ENCODE results near the gene PPP2R5C. TPM values are rescaled to one million over a fixed set of nuclear protein-coding genes. Genes with fewer than 3 reads are reported as not detected.

The PPP2R5C gene
- total and polyA plus RNA-seq, 4 experiments from 2014 or later = 273 to 620 (median 431) TPM

DNA sequence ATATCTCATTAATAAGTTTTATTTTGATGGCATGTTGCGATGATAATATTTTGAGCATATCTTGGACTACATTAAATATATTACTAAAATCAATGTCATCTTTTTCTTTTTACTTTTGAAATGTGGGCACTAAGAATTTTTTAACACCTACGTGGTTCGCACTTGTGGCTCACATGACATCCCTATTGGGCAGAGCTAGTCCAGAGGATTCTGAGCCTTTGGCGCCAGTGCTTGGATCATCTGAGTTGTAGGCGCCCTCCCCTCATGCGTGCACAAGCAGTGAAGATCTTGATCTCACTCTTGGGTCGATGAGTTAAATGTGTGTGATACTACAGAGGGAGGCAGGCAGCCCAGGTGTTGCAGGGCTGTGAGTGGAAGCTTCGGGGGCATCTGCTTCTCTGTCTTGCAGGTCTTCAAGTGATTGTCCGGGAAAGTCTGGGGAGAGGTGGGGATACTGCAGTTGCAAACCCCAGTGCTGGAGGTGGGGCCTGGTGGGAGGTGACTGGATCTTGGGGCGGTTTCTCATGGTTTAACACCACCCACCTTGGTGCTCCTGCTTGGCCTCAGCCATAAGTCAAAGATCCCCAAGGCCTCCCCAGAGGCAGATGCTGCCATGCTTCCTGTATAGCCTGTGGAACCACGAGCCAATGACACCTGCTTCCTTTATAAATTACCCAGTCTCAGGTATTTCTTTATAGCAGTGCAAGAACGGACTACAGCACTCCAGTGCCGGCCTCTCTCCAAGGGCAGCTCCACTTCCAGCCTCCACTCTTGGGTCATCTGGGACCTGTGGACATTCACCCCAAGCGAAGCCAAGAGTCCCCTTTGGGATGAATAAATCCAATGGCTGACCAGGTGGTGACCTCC lies 46.1 kb upstream of the PPP2R5C start:
- Histone ChIP-seq H3K27ac (ENCODE audit: low read depth, low read length) (no peak overlapping the region), H3K27me3 (ENCODE audit: insufficient read depth, low read length) (no peaks in the 10 kb centered on the region), H3K36me3 (ENCODE audit: insufficient read depth, low read length) (no peaks in the 10 kb centered on the region), H3K4me3 (ENCODE audit: low read length in 2 of 2) (no peak overlapping the region), H3K9me3 (ENCODE audit: control insufficient read depth in 1 of 2, low read length in 2 of 2) (peaks cover 0 to 4% of the 10 kb centered on the region in 2 donors), H3K4me1 (ENCODE audit: insufficient read depth, low read length) (peaks cover 54% of the 10 kb centered on the region)
- no peak for DNase-seq
- intact Hi-C loops (cut with micrococcal nuclease) = no loop called here
- POLR2A ChIA-PET (ENCODE audit: partially characterized antibody) = interaction anchor here (1.1 to 2.1 kb wide), 2 partner anchors 48 to 104 kb away, joined by 3 to 4 read pairs; no protein-coding TSS in a partner anchor
- no peaks in the 10 kb centered on the region for H3K27me3 Mint-ChIP-seq
- peaks cover 26 to 56% (median 40%) of the 10 kb centered on the region in 4 donors for H3K4me1 Mint-ChIP-seq
- H3K27ac Mint-ChIP-seq = peak overlapping the region in 2 of 7 donors; percentile 58 to 62
- H3K4me3 Mint-ChIP-seq = no peak overlapping the region
- no peaks in the 10 kb centered on the region for H3K36me3 Mint-ChIP-seq
- no peaks in the 10 kb centered on the region for H3K9me3 Mint-ChIP-seq
- CTCF ChIA-PET (ENCODE audit: partially characterized antibody) = no interaction called here

DNA sequence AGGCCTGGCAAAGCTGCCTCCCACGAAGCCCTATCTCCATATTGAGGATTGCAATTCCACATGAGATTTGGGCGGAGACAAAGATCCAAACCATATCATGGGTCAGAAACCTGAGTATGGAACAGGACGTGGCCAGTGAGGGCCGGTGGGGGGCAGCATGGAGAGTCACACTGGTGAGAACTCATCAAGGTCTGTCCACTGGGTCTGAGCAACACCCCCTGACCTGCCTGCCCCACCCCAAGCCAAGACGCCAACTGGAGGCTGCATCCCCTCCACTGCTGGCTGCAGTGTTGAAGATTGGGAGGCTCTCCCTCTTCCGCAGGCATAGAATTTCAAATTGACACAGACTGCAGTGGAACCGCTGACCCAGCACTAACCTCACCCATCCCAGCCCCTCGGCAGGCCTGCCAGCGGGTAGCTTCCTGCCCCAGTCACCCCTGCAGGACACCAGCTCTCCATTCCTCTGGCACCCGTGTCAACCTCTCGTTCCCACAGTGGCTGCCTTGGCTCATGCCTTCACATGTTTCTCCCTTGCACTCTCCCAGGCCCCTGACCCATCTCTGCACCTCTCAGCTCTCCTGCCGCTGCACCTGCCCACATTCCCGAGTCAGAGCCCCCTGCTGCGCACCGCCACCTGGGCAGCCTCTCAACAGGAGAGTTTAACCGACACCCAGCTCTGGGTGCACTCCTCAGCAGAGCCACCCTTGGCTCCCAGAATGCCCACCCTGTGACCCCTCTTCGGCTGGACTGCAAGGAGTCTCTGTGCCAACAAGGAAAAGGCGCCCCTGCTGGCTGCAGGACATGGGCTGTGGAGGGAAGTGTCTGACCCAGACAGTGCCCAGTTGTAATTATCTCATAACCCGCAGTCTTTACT lies 45.2 kb upstream of the PPP2R5C start:
- no peak overlapping the region for H3K4me3 ChIP-seq (ENCODE audit: low read length in 2 of 2)
- H3K27me3 Mint-ChIP-seq = no peaks in the 10 kb centered on the region
- no peaks in the 10 kb centered on the region for H3K36me3 ChIP-seq (ENCODE audit: insufficient read depth, low read length)
- H3K27ac ChIP-seq (ENCODE audit: low read depth, low read length) = no peak overlapping the region
- ChIA-PET CTCF (ENCODE audit: partially characterized antibody) (no interaction called here), POLR2A (ENCODE audit: partially characterized antibody) (interaction anchor here (2.1 kb wide), 1 partner anchor 103 kb away, joined by 4 read pairs; no protein-coding TSS in a partner anchor)
- no peak for DNase-seq
- no peaks in the 10 kb centered on the region for H3K27me3 ChIP-seq (ENCODE audit: insufficient read depth, low read length)
- H3K36me3 Mint-ChIP-seq = no peaks in the 10 kb centered on the region
- H3K4me1 ChIP-seq (ENCODE audit: insufficient read depth, low read length) = peaks cover 56% of the 10 kb centered on the region
- H3K9me3 ChIP-seq (ENCODE audit: control insufficient read depth in 1 of 2, low read length in 2 of 2) = peaks cover 0 to 4% of the 10 kb centered on the region in 2 donors
- H3K27ac Mint-ChIP-seq = peak overlapping the region in 5 of 7 donors; percentile 31 to 85 (median 67)
- peaks cover 27 to 55% (median 40%) of the 10 kb centered on the region in 4 donors for H3K4me1 Mint-ChIP-seq
- intact Hi-C loops (cut with micrococcal nuclease) = no loop called here
- H3K9me3 Mint-ChIP-seq = no peaks in the 10 kb centered on the region
- H3K4me3 Mint-ChIP-seq = peak overlapping the region in 1 of 8 donors; percentile 9

DNA sequence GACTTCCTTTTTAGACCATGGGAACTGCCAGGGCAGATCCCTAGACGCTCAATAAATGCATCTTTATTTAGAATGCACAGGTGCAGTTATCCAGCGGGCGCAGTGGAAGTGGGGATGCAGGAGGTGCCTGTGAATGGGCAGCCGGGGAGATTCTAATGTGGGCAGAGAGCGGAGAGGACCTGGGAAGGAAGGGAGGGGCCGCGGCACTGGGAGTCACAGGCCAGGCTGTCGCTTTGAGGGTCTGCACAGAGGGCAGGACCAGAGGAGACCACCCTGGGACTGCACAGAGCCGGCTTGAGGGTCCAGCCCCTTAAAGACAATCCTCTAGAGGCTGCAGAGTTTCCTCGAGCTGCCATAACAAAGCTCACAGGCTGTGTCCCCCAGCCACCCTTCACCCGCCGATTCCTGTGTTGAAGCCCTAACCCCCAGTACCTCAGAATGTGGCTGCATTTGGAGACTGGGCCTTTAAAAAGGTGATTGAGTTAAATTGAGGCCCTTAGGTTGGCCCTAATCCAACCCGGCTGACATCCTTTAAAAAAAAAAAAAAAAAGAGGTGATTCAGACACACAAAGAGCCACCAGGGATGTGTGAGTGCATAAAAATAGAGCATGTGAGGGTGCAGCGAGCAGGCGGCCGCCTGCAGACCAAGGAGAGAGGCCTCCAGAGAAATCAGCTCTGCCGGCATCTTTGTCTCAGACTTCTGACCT lies 44.4 kb upstream of the PPP2R5C start:
- Mint-ChIP-seq H3K4me3 (no peak overlapping the region), H3K4me1 (peaks cover 30 to 58% (median 45%) of the 10 kb centered on the region in 4 donors), H3K36me3 (no peaks in the 10 kb centered on the region), H3K9me3 (no peaks in the 10 kb centered on the region), H3K27me3 (no peaks in the 10 kb centered on the region), H3K27ac (peak overlapping the region in 4 of 7 donors; percentile 74 to 87 (median 76))
- Histone ChIP-seq H3K4me3 (ENCODE audit: low read length in 2 of 2) (no peak overlapping the region), H3K9me3 (ENCODE audit: control insufficient read depth in 1 of 2, low read length in 2 of 2) (peaks cover 0 to 4% of the 10 kb centered on the region in 2 donors), H3K36me3 (ENCODE audit: insufficient read depth, low read length) (no peaks in the 10 kb centered on the region), H3K27ac (ENCODE audit: low read depth, low read length) (no peak overlapping the region), H3K4me1 (ENCODE audit: insufficient read depth, low read length) (peaks cover 60% of the 10 kb centered on the region), H3K27me3 (ENCODE audit: insufficient read depth, low read length) (no peaks in the 10 kb centered on the region)
- ChIA-PET CTCF (ENCODE audit: partially characterized antibody) (no interaction called here), POLR2A (ENCODE audit: partially characterized antibody) (interaction anchor here (2.0 to 2.1 kb wide), 2 partner anchors 10 to 103 kb away, joined by 4 to 7 read pairs; no protein-coding TSS in a partner anchor)
- intact Hi-C loops (cut with micrococcal nuclease) = no loop called here
- DNase-seq = no peak

DNA sequence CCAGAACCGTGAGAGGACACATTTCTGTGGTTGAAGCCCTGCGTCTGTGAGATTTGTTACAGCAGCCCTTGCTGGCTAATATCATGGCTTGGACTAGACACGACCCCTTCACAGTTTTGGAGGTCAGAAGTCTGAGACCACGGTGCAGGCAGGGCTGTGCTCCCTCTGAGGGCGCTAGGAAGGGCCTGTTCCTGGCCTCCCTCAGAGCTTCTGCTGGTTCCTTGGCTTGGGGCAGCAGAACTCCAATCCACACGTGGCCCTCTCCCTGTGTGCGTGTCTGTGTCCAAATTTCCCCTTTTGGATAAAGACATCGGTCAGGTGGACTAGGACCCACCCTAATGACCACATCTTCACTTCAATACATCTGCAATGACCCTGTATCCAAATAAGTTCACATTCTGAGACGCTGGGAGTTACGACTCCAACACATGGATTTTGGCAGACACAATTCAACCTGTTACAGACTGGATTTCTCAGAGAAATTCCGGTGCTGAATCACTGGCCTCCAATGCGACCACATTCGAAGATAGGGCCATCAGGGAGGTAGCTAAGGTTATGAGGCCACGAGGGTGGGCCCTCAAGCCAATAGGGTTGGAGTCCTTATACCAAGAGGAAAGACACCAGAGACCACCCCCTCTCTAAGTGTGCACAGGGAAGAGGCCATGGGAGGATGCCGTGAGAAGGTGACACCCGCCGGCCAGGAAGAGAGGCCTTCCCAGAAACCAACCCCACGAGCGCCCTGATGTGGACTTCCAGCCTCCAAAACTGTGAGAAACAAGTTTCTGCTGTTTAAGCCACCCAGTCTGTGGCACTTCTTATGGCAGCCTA lies 43.6 kb upstream of the PPP2R5C start:
- Mint-ChIP-seq H3K27ac (peak overlapping the region in 6 of 7 donors; percentile 12 to 87 (median 60)), H3K4me1 (peaks cover 36 to 66% (median 51%) of the 10 kb centered on the region in 4 donors), H3K27me3 (no peaks in the 10 kb centered on the region), H3K36me3 (no peaks in the 10 kb centered on the region), H3K4me3 (no peak overlapping the region), H3K9me3 (no peaks in the 10 kb centered on the region)
- no peak overlapping the region for H3K4me3 ChIP-seq (ENCODE audit: low read length in 2 of 2)
- no peak for DNase-seq
- peaks cover 0 to 4% of the 10 kb centered on the region in 2 donors for H3K9me3 ChIP-seq (ENCODE audit: control insufficient read depth in 1 of 2, low read length in 2 of 2)
- peaks cover 67% of the 10 kb centered on the region for H3K4me1 ChIP-seq (ENCODE audit: insufficient read depth, low read length)
- intact Hi-C loops (cut with micrococcal nuclease) = no loop called here
- POLR2A ChIA-PET (ENCODE audit: partially characterized antibody) = interaction anchor here (2.0 kb wide), 1 partner anchor 11 kb away, joined by 7 read pairs; no protein-coding TSS in a partner anchor
- CTCF ChIA-PET (ENCODE audit: partially characterized antibody) = interaction anchor here (0.7 to 2.1 kb wide), 3 partner anchors 10 to 51 kb away, joined by 3 to 9 read pairs (median 4); no protein-coding TSS in a partner anchor
- no peaks in the 10 kb centered on the region for H3K27me3 ChIP-seq (ENCODE audit: insufficient read depth, low read length)
- no peaks in the 10 kb centered on the region for H3K36me3 ChIP-seq (ENCODE audit: insufficient read depth, low read length)
- no peak overlapping the region for H3K27ac ChIP-seq (ENCODE audit: low read depth, low read length)

DNA sequence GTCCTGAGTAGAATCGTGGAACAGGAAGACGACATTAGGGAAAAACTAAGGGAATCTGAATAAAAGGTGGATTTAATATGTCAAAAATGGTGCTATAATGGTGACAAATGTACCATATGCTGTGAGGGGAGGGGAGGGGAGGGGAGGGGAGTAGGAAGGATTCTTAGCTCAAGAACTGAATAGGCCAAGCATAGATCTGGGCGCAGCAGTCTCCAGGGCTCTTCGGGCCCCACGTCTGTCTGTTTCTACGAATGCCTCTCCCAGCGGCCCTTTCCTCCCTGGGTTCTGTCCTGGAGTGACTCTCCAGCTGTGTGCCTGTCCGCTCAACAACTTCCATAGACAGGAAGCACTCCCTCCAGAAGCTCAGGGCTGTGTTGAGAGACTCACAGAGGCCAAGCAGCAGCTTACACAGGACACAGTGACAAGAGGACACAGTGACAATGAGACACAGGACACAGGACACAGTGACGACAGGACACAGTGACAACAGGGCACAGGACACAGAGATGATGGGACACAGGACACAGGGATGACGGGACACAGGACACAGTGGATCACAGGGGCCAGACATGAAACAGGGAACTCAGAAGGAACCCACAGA lies 42.4 kb upstream of the PPP2R5C start:
- intact Hi-C loops (cut with micrococcal nuclease) = no loop called here
- no peaks in the 10 kb centered on the region for H3K27me3 Mint-ChIP-seq
- H3K36me3 Mint-ChIP-seq = no peaks in the 10 kb centered on the region
- H3K4me3 Mint-ChIP-seq = peak overlapping the region in 3 of 8 donors; percentile 30 to 57 (median 48)
- Histone ChIP-seq H3K9me3 (ENCODE audit: control insufficient read depth in 1 of 2, low read length in 2 of 2) (peaks cover 0 to 4% of the 10 kb centered on the region in 2 donors), H3K4me1 (ENCODE audit: insufficient read depth, low read length) (peaks cover 67% of the 10 kb centered on the region), H3K36me3 (ENCODE audit: insufficient read depth, low read length) (no peaks in the 10 kb centered on the region), H3K27ac (ENCODE audit: low read depth, low read length) (no peak overlapping the region), H3K27me3 (ENCODE audit: insufficient read depth, low read length) (no peaks in the 10 kb centered on the region), H3K4me3 (ENCODE audit: low read length in 2 of 2) (no peak overlapping the region)
- H3K4me1 Mint-ChIP-seq = peaks cover 36 to 70% (median 50%) of the 10 kb centered on the region in 4 donors
- H3K9me3 Mint-ChIP-seq = no peaks in the 10 kb centered on the region
- DNase-seq = no peak
- POLR2A ChIA-PET (ENCODE audit: partially characterized antibody) = interaction anchor here (0.5 to 5.1 kb wide), 7 partner anchors 12 to 126 kb away, joined by 3 to 103 read pairs (median 4); partner anchors contain the start of gene PPP2R5C
- CTCF ChIA-PET (ENCODE audit: partially characterized antibody) = interaction anchor here (1.3 to 2.1 kb wide), 5 partner anchors 12 to 90 kb away, joined by 4 to 9 read pairs (median 5); no protein-coding TSS in a partner anchor
- H3K27ac Mint-ChIP-seq = peak overlapping the region; percentile 19 to 92 (median 83)
